Measurements from ENCODE around the gene CTTNBP2.
A peak's percentile ranks its signal among the peaks of the same experiment; 100 is the strongest.
"Not testable (repeated sequence)": the region's sequence is repeated elsewhere in the genome, so short reads cannot be mapped to it uniquely, and the experiment has no call there.

Gene CTTNBP2

GRCh38 chr7:117750612-117751563, 122.4 kb downstream of the CTTNBP2 start:
- DNase-seq, result peak in 4 of 56 donors; percentile 11 to 65 (median 18)

DNA sequence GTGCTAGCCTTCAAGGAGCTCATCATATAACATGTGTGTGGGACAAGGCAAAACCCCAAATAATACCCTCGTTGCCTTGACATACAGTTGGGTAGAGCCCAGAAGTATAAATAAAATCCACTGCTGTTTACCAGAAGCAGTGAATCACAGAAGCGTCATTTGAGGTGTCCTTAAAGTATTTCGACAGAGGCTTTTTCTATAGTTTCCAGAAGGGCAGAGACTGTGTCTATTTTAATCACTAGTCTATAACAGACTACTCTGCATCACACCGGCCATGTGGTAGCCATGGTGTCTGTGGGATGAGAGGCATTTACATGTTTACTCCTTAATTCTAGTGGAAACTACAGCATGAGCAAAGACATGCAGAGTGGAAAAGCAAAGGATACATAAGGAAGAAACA, 131.3 kb downstream of the CTTNBP2 start:
- DNase-seq, result no peak

GRCh38 chr7:117739085-117739484, 134.2 kb downstream of the CTTNBP2 start:
- DNase-seq, result no peak

DNA sequence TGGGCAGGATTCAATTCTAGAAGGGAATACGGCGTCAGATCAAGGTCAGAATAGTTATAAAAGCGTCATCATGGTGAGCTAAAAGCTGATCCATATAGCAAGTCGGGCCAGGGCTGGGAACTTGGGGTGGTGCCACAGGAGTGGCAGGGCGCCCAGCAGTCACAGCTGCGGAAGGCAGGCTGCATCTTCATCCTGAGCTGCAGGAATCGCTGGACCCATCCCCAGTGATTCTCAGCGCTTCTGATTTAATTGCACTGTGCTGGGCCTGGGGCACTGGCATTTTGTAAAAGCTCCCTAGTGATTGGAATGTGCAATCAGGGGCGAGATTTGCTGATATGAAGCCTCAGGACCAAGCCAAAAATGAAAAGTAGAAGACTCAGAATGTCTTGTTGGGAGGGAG, 135.3 kb downstream of the CTTNBP2 start:
- DNase-seq, result peak in 41 of 56 donors; percentile 5 to 80 (median 42)

- DNase-seq, result no peak
Measured at GRCh38 chr7:117731455-117731854, 141.8 kb downstream of the CTTNBP2 start.

DNA sequence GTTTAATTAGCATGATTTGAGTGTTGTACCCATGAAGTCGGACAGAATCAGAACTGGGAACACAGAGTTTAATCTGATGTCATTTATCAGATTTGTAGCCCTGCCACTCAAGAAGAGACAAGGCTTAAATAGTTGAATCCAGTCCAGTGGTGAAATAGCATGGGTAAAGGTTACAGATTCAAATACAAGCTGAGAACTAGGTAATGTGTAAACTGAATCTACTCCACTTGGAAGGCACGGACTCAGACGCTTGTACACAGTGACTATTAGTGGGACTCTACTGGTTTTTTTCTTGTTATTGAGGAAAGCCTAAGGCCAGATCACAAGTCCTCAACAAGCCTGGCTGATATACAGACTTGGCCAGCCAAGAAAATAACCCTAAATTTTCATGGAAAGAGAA, 142.9 kb downstream of the CTTNBP2 start:
- DNase-seq, result no peak

- DNase-seq, result peak in 34 of 56 donors; percentile 7 to 76 (median 34)
Measured at GRCh38 chr7:117728890-117729624, 144.2 kb downstream of the CTTNBP2 start.

DNA sequence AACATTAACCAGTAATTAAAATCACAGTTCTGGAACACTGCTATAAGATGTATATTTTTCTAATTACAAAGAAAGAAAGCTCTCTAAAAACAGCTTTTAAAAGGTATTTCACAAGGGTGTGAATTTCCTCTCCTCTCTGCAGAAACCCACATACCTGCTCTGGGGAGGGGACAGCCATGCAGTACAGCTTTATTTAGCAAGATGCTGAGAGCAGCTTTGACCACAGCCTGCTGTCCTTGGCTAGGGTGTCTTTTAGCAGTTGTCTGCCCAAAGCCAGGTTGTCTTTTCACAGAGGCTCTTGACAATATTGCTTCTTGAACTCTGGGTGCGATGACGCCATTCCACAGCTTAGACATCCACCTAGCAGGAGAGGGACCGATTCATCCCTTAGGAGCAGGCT, 148.3 kb downstream of the CTTNBP2 start:
- no peak for DNase-seq

DNA sequence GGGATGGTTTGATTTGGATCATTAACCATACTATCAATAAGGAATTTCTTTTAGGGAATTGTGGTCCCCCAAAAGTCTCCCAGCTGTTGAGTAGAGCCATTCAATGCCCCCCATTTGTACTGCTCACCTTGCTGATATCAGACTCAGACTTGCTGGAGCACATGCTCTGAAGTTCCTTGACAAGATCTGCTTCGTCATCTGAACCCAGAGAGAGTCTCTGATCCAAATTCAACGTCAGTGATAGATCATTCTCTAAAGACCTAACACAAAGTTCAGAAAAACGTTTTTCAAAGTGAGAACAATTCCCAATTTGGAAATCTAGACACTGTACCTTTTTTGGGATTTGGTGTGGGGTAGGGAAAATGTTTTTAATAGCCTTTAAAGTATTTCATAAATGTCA, 153.9 kb downstream of the CTTNBP2 start:
- DNase-seq, result no peak

DNA sequence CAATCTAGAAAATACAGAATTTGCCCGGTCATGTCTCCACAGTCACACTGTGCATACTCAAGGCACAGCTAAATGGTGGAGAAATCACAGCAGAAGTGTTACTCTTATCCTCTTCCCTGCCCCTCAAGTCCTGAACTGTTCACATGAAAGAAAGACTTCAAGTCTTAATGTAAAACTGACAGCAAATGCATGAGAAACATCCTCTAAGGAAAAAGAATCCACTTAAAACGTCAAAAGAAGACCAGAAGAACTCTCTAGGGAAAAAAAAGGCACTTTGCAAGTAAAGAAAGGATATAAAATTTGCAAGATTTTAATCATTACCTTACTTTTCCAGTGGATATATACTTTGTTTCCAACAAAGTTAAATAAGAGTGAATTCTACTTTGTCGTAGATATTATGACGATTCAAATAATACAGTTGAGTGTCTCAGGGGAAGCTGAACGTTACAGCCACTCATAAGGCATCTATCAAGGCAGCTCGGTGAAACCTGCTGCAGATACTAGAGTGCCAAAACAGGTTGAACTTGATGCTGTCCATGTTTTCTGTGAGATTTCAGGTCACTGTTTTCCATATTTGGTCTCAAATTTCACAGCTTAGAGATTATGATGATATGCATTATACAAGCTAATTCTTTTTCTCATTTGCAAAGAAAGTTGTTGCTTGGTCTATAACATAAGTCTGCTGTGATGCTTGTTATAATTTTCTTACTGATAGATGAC, 155.0 kb downstream of the CTTNBP2 start:
- DNase-seq, result no peak

GRCh38 chr7:117717357-117717756, 155.9 kb downstream of the CTTNBP2 start:
- DNase-seq, result no peak

GRCh38 chr7:117716707-117717299, 156.4 kb downstream of the CTTNBP2 start:
- DNase-seq, result no peak

DNA sequence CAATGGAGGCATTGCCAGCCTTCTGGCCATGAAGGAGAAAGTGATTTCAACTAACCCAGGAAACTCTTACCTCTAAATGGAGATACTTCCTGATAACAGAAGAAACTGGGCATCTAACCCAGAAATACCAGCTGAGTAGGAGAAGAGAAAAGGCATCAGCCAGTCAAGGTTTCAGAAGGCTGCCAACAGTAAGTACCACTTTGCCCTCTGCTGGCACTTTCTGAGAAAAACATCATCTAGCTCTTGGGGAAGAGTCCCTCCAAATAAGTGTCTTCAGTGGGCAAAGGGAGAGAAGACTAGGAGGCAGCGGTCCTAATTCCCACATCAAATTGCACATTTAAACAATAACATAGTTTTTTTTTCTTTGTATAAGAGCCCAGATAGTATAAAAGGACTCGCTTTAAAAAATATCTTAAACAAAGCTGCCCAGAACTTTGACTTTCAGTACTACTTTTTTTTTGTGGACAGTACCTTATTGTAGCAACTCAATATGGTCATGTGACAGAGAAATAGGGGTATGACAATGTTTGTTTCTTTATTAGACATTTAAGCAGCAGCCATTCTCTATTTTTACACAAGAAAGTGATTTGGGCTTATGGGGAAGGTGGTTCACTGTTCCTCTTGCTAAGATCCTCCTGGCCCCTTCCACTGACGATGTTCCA, 157.3 kb downstream of the CTTNBP2 start:
- peak in 24 of 56 donors; percentile 4 to 70 (median 16) for DNase-seq

DNA sequence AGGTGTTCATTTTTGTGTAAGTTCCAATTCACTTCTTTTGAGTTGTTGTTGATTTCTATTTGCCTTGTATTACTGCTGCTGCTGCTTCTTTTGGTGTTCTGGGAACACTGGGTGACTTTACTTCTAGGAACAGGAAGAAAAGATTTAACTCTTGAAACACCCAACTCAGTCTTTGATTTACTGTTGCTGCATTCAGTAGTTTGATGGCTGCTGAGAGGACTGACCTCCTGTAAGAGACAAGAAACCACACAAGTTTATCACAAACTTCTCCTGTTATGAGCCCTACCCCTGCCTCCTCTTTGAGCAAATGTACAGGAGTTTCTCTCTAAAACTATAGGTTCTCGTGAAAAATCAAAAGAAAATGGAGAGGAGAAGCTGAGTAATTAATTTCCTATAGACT, 161.7 kb downstream of the CTTNBP2 start:
- DNase-seq, result no peak

DNA sequence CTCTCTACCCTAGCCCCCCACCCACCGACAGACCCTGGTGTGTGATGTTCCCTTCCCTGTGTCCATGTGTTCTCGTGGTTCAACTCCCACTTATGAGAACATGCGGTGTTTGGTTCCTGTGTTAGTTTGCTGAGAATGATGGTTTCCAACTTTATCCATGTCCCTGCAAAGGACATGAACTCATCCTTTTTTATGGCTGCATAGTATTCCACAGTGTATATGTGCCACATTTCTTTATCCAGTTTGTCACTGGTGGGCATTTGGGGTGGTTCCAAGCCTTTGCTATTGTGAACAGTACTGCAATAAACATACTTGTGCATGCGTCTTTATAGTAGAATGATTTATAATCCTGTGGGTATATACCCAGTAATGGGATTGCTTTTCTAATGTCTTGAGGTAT, 165.1 kb downstream of the CTTNBP2 start:
- not testable (repeated sequence) for DNase-seq

GRCh38 chr7:117707080-117707479, 166.2 kb downstream of the CTTNBP2 start:
- DNase-seq, result no peak

- DNase-seq, result no peak
Measured at GRCh38 chr7:117706210-117706609, 167.0 kb downstream of the CTTNBP2 start.

GRCh38 chr7:117705630-117706029, 167.6 kb downstream of the CTTNBP2 start:
- no peak for DNase-seq

DNA sequence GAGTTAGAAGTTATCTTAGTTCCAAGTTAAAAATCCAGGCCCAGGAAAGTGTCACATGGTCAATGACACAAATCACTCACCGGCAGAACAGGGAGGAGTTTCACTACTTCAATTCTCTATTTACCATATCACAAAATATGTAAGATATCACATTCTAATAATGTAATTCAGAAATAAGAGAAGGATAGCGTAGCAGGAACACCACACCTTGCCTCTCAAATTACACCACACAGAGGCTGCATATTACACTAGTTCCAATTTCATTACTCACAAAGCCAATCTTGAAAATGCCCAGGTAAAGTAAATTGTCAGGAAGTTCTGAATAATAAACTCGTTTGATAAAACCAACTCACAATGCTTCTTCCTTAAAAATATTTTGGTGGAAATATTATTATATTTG, 169.2 kb downstream of the CTTNBP2 start:
- no peak for DNase-seq

DNA sequence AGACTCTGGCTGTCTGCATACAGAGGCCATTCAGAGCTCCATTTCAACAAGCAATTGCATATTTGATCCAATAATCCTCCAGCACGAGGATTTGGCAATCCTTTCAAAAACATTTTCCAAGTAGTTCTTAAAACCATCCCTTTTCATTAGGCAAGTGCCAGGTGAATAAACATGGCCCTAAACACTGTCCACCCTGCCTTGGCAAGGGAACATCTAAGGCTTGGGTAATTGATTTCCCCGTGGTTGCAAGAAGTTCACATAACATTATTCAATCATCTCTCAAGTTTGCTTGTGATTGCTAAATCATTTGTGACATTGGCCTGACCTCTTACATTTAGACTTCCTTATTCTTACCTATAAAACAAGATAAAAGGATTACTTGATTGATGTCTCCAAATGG, 175.2 kb downstream of the CTTNBP2 start:
- no peak for DNase-seq

GRCh38 chr7:117692338-117692737, 180.9 kb downstream of the CTTNBP2 start:
- DNase-seq, result no peak
